ENCODE results near the gene ASAP2. TPM values are rescaled to one million over a fixed set of nuclear protein-coding genes. Genes with fewer than 3 reads are reported as not detected.

The ASAP2 gene
- total RNA-seq, 1 experiment from 2014 or later: 25.2 TPM

DNA sequence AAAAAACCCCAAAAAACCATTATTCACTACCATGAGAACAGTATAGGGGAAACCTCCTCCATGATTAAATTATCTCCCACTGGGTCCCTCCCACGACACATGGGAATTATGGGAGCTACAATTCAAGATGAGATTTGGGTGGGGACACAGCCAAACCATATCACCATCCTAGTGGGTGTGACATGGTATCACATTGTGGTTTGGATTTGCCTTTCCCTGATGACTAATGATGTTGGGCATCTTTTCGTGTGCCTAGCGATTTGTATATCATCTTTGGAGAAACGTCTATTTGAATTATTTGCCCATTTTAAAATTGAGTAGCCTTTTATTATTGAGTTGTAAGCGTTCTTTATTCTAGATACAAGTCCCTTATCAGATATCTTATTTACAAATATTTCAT is 8.7 kb upstream of the ASAP2 start:
- H3K27ac ChIP-seq (ENCODE audit: low read length): no peak overlapping the region
- H3K4me1 ChIP-seq (ENCODE audit: insufficient read depth, low read length): peaks cover 14% of the 10 kb centered on the region
- ChIA-PET POLR2A (ENCODE audit: unreplicated experiment) (no interaction called here), CTCF (no interaction called here)
- no peaks in the 10 kb centered on the region for H3K9me3 ChIP-seq (ENCODE audit: low read length)
- intact Hi-C loops (cut with micrococcal nuclease): no loop called here
- no peak for ATAC-seq
- H3K36me3 ChIP-seq (ENCODE audit: low read depth, low read length): no peaks in the 10 kb centered on the region
- H4K20me1 ChIP-seq (ENCODE audit: low read length): no peaks in the 10 kb centered on the region
- H3F3A ChIP-seq (ENCODE audit: low read length, unreplicated experiment): no peaks in the 10 kb centered on the region
- no peak for TF ChIP-seq EZH2 (IDR thresholded peaks at IDR 0.05; ENCODE audit: low read length, unreplicated experiment)
- no peak overlapping the region for H3K9ac ChIP-seq (ENCODE audit: low read length)
- no peak overlapping the region for H2AFZ ChIP-seq (ENCODE audit: low read length)
- H3K27me3 ChIP-seq (ENCODE audit: low read length): no peaks in the 10 kb centered on the region
- no peak overlapping the region for H3K4me3 ChIP-seq (ENCODE audit: low read length)
- no peak for DNase-seq
- H3K9me2 ChIP-seq (replicated peaks; ENCODE audit: low read length): no peaks in the 10 kb centered on the region
- BruUV-seq (replicated peaks): no TSS peak
- H3K79me2 ChIP-seq (ENCODE audit: low read length): no peaks in the 10 kb centered on the region
- no peak overlapping the region for H3K4me2 ChIP-seq (ENCODE audit: low read length)

DNA sequence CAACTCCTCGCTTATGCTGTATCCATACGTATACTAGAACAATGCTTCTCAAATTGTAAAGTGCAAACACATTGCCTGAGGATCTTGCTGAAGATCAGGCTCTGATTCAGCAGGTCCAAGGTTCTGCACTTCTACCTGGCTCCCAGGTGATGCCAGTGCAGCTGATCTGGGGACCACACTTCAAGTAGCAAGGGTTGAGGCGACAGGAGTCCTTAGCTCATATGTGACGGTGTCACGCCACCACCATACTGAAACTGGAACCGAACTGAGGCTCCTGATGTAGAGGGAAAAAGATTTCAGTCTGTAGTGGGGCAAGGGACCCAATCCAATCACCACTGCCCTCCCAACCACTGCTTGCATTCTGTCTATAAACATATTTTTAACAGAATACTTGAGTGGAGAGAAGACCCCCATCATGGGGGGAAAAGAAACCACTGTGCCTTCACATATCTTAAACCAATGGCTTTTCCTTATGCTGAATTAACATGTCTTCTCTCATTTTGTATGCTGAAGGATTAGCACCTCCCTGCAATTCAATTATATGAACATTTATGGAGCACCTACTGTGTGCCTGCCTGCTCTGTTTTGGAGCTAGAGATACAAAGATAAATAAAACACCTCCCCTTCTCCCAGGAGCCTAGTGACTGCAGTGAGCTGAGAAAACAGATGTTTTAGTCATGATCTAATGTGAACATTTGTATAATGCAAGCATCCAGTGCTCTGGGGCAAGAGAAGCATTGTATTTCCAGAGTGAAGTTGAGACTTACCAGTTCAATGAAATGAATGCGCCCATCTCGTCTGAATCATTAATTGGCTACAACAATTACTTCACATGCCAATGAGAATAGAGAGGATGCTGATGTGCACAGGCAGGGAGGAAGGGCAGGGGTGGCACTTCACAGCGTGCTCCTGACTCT is 6.6 kb upstream of the ASAP2 start:
- Histone ChIP-seq H3F3A (ENCODE audit: low read length, unreplicated experiment) (no peaks in the 10 kb centered on the region), H3K36me3 (ENCODE audit: low read depth, low read length) (no peaks in the 10 kb centered on the region), H3K27ac (ENCODE audit: low read length) (no peak overlapping the region), H4K20me1 (ENCODE audit: low read length) (no peaks in the 10 kb centered on the region), H3K9ac (ENCODE audit: low read length) (no peak overlapping the region), H3K27me3 (ENCODE audit: low read length) (no peaks in the 10 kb centered on the region), H2AFZ (ENCODE audit: low read length) (no peak overlapping the region), H3K4me2 (ENCODE audit: low read length) (no peak overlapping the region), H3K4me3 (ENCODE audit: low read length) (no peak overlapping the region), H3K9me3 (ENCODE audit: low read length) (no peaks in the 10 kb centered on the region), H3K4me1 (ENCODE audit: insufficient read depth, low read length) (peaks cover 14% of the 10 kb centered on the region), H3K9me2 (replicated peaks; ENCODE audit: low read length) (no peaks in the 10 kb centered on the region), H3K79me2 (ENCODE audit: low read length) (no peaks in the 10 kb centered on the region)
- TF ChIP-seq, protein P1, sequence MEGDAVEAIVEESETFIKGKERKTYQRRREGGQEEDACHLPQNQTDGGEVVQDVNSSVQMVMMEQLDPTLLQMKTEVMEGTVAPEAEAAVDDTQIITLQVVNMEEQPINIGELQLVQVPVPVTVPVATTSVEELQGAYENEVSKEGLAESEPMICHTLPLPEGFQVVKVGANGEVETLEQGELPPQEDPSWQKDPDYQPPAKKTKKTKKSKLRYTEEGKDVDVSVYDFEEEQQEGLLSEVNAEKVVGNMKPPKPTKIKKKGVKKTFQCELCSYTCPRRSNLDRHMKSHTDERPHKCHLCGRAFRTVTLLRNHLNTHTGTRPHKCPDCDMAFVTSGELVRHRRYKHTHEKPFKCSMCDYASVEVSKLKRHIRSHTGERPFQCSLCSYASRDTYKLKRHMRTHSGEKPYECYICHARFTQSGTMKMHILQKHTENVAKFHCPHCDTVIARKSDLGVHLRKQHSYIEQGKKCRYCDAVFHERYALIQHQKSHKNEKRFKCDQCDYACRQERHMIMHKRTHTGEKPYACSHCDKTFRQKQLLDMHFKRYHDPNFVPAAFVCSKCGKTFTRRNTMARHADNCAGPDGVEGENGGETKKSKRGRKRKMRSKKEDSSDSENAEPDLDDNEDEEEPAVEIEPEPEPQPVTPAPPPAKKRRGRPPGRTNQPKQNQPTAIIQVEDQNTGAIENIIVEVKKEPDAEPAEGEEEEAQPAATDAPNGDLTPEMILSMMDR (conservative IDR thresholded peaks at IDR 0.05; ENCODE audit: low read depth, low read length): no peak
- TF ChIP-seq EZH2 (IDR thresholded peaks at IDR 0.05; ENCODE audit: low read length, unreplicated experiment): no peak
- no peak for TF ChIP-seq EZH2phosphoT487 (IDR thresholded peaks at IDR 0.05; ENCODE audit: borderline replicate concordance, low read length)
- ATAC-seq: no peak
- BruUV-seq (replicated peaks): no TSS peak
- CTCF ChIA-PET: no interaction called here
- DNase-seq: no peak
- POLR2A ChIA-PET (ENCODE audit: unreplicated experiment): no interaction called here
- intact Hi-C loops (cut with micrococcal nuclease): no loop called here

GRCh38 chr2:9200633-9201015 is 6.0 kb upstream of the ASAP2 start:
- H3K36me3 ChIP-seq (ENCODE audit: low read depth, low read length): no peaks in the 10 kb centered on the region
- no peaks in the 10 kb centered on the region for H3K9me3 ChIP-seq (ENCODE audit: low read length)
- POLR2A ChIA-PET (ENCODE audit: unreplicated experiment): no interaction called here
- ATAC-seq (no peak), DNase-seq (no peak)
- H3K4me3 ChIP-seq (ENCODE audit: low read length): no peak overlapping the region
- CTCF ChIA-PET: no interaction called here
- H3K27me3 ChIP-seq (ENCODE audit: low read length): no peaks in the 10 kb centered on the region
- H3K9ac ChIP-seq (ENCODE audit: low read length): no peak overlapping the region
- H4K20me1 ChIP-seq (ENCODE audit: low read length): no peaks in the 10 kb centered on the region
- peaks cover 17% of the 10 kb centered on the region for H3K4me1 ChIP-seq (ENCODE audit: insufficient read depth, low read length)
- 0 out of 2 replicates have a peak, but pooled peaks cover 3% of the 10 kb centered on the region for H3K79me2 ChIP-seq (ENCODE audit: low read length)
- no peak overlapping the region for H3K4me2 ChIP-seq (ENCODE audit: low read length)
- no TSS peak for BruUV-seq (replicated peaks)
- TF ChIP-seq, protein P1 (conservative IDR thresholded peaks at IDR 0.05; ENCODE audit: low read depth, low read length): no peak
- intact Hi-C loops (cut with micrococcal nuclease): no loop called here
- H3K27ac ChIP-seq (ENCODE audit: low read length): no peak overlapping the region
- H2AFZ ChIP-seq (ENCODE audit: low read length): no peak overlapping the region
- H3F3A ChIP-seq (ENCODE audit: low read length, unreplicated experiment): no peaks in the 10 kb centered on the region
- no peaks in the 10 kb centered on the region for H3K9me2 ChIP-seq (replicated peaks; ENCODE audit: low read length)
